Type B pancreatic cell (in vitro differentiated cells): ENCODE results near the gene DPY19L1. TPM values are rescaled to one million over a fixed set of nuclear protein-coding genes. Genes with fewer than 3 reads are reported as not detected.

Experiments
- microRNA-seq: library from miRNA; unstranded; fragments of <30 nt; microRNA quantifications from one replicate; pipeline ENCODE4, GENCODE V29; 2020
- total RNA-seq: library from RNA; stranded (reverse); gene quantifications from 2 replicates; pipeline ENCODE4 v1.2.1, GENCODE V29; 2021; ENCODE audit warnings: low replicate concordance

The DPY19L1 gene
- total RNA-seq, 1 donor from 2014 or later, result 33.4 TPM

Small RNAs within 50 kb of the gene (microRNA-seq; reads per million reads assigned to microRNA genes)
- not detected for gene MIR548N

Other genes with a start within 250 kb of the DPY19L1 start
- 0.46 and 0.48 TPM in 2 replicates for gene TBX20, start 216.6 kb upstream of the DPY19L1 start, total RNA-seq